Measurements from ENCODE around the gene DPP9. TPM values are rescaled to one million over a fixed set of nuclear protein-coding genes. Genes with fewer than 3 reads are reported as not detected.
A peak's percentile ranks its signal among the peaks of the same experiment; 100 is the strongest.

Gene DPP9
- total RNA-seq, 3 donors from 2014 or later: 67.8 to 89.3 (median 74.0) TPM

DNA sequence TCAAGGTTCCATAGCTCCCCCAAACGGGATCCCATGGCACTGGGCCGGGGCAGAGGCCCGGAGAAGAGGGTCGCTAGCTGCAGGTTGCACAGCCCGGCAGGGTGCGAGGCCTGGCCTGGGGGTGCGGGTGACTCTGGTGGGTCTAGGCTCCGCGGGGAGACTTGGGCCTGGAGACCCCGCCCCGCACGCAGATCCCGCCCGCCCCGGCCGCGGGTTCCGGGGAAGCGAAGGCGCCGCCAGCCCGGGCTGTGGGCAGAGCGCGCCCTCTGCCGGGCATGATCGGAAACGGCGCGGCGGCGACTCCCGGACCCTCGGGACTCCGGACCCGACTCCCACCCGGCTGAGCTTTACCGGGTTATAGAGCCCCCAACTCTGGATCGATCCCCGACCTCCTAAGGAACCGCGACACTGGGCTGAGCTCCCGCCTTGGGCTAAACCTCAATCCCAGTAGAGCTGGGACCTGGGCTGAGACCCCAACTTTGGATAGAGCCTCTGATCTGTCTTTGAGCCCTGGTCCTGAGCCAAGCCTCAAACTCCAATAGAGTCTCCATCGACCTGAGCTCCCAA, 87.4 kb downstream of the DPP9 start:
- TF ChIP-seq, protein P1, sequence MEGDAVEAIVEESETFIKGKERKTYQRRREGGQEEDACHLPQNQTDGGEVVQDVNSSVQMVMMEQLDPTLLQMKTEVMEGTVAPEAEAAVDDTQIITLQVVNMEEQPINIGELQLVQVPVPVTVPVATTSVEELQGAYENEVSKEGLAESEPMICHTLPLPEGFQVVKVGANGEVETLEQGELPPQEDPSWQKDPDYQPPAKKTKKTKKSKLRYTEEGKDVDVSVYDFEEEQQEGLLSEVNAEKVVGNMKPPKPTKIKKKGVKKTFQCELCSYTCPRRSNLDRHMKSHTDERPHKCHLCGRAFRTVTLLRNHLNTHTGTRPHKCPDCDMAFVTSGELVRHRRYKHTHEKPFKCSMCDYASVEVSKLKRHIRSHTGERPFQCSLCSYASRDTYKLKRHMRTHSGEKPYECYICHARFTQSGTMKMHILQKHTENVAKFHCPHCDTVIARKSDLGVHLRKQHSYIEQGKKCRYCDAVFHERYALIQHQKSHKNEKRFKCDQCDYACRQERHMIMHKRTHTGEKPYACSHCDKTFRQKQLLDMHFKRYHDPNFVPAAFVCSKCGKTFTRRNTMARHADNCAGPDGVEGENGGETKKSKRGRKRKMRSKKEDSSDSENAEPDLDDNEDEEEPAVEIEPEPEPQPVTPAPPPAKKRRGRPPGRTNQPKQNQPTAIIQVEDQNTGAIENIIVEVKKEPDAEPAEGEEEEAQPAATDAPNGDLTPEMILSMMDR (IDR thresholded peaks at IDR 0.05): peak; percentile 93
- Histone ChIP-seq H3K36me3 (ENCODE audit: low read depth) (no peaks in the 10 kb centered on the region), H3K4me1 (ENCODE audit: low read depth) (peaks cover 24% of the 10 kb centered on the region), H3K9me3 (no peaks in the 10 kb centered on the region), H3K4me3 (no peak overlapping the region)
- peak; percentile 26 for ATAC-seq
- peak; percentile 68 to 76 (median 76) for DNase-seq
- intact Hi-C loops (cut with DNase I, micrococcal nuclease): loop anchor here in 1 of 2 donors (5.0 kb wide), 1 partner anchor 69 kb away; no protein-coding TSS in a partner anchor

DNA sequence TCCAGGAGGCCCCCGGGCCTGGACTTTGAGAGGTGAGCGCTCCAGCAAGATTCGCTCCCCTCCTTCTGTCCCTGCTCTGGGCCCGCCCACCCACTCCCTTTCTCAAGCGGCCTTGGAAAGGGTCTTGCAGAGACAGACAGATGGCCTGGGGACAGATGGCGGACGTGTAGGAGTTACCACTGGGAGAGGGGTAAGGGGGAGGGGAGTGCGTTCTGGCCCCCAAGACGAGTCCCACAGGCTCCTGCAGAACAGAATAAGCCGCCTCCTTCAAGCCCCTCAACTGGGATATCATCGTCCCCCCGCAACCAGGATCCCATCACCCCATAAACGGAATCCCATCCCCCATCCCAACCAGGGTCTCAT, 87.9 kb downstream of the DPP9 start:
- TF ChIP-seq, protein P1 (IDR thresholded peaks at IDR 0.05): no peak
- Histone ChIP-seq H3K36me3 (ENCODE audit: low read depth) (no peaks in the 10 kb centered on the region), H3K4me1 (ENCODE audit: low read depth) (peaks cover 24% of the 10 kb centered on the region), H3K9me3 (no peaks in the 10 kb centered on the region), H3K4me3 (no peak overlapping the region)
- intact Hi-C loops (cut with DNase I, micrococcal nuclease): loop anchor here in 1 of 2 donors (5.0 kb wide), 1 partner anchor 68 kb away; no protein-coding TSS in a partner anchor
- DNase-seq (no peak), ATAC-seq (no peak)

- no peaks in the 10 kb centered on the region for H3K9me3 ChIP-seq
- intact Hi-C loops (cut with DNase I, micrococcal nuclease): no loop called here
- TF ChIP-seq, protein P1 (IDR thresholded peaks at IDR 0.05): peak; percentile 66
- no peaks in the 10 kb centered on the region for H3K36me3 ChIP-seq (ENCODE audit: low read depth)
- DNase-seq (peak in 2 of 3 donors; percentile 59 to 60), ATAC-seq (peak; percentile 87)
- no peak overlapping the region for H3K4me3 ChIP-seq
- peaks cover 9% of the 10 kb centered on the region for H3K4me1 ChIP-seq (ENCODE audit: low read depth)
These were observed 90.3 kb downstream of the DPP9 start for GRCh38 chr19:4633140-4633967.

Small RNA genes lying within 50 kb of the gene (microRNA-seq; reads per million reads assigned to microRNA genes)
- 2.8 reads per million, percentile 11 among the genes with 10 or more reads in this experiment for gene MIR7-3

Other genes starting within 250 kb of the DPP9 start
- 10 to 100 TPM in 1 of 3 donors, 1 to 10 TPM in 2; 2.8 to 90.0 (median 3.4) TPM for gene PLIN4, start 205.4 kb downstream of the DPP9 start, total RNA-seq
- 1 to 10 TPM; 3.2 to 6.7 (median 4.5) TPM for gene PLIN5, start 188.6 kb downstream of the DPP9 start, total RNA-seq
- 10 to 100 TPM in 2 of 3 donors, 1 to 10 TPM in 1; 7.9 to 25.0 (median 22.8) TPM for gene LRG1, start 183.8 kb downstream of the DPP9 start, total RNA-seq
- gene SEMA6B, start 164.2 kb downstream of the DPP9 start, total RNA-seq: 1 to 10 TPM; 2.5 to 8.4 (median 5.9) TPM
- gene TNFAIP8L1, start 84.3 kb downstream of the DPP9 start, total RNA-seq: 10 to 100 TPM in 2 of 3 donors, 1 to 10 TPM in 1; 5.1 to 47.6 (median 10.7) TPM
- 10 to 100 TPM; 50.2 to 85.9 (median 54.8) TPM for gene MYDGF, start 53.5 kb downstream of the DPP9 start, total RNA-seq
- gene FEM1A, start 67.9 kb upstream of the DPP9 start, total RNA-seq: 10 to 100 TPM; 10.5 to 15.2 (median 11.4) TPM
- 10 to 100 TPM; 24.1 to 37.4 (median 26.4) TPM for gene TICAM1, start 107.9 kb upstream of the DPP9 start, total RNA-seq
- gene PLIN3, start 143.8 kb upstream of the DPP9 start, total RNA-seq: 100 to 1,000 TPM in 2 of 3 donors, 10 to 100 TPM in 1; 77.3 to 125 (median 108) TPM
- gene ARRDC5, start 179.1 kb upstream of the DPP9 start, total RNA-seq: under 1 TPM in 2 of 3 donors, not detected in 1; 0.22 to 0.70 TPM
- 10 to 100 TPM in 1 of 3 donors, 1 to 10 TPM in 2; 3.2 to 13.4 (median 4.2) TPM for gene UHRF1, start 185.7 kb upstream of the DPP9 start, total RNA-seq
- 10 to 100 TPM; 42.7 to 53.8 (median 50.0) TPM for gene KDM4B, start 245.3 kb upstream of the DPP9 start, total RNA-seq